WTC11 (cell line): ENCODE measurements around the gene GPR153. TPM values are rescaled to one million over a fixed set of nuclear protein-coding genes. Genes with fewer than 3 reads are reported as not detected.

Experiments
- ATAC-seq: fragments of 200-7000 bp; cut with Tn5 transposase; 2 replicates; pipeline ENCODE4 v1.10.0; 2021; ENCODE audit warnings: mild to moderate bottlenecking, moderate library complexity
- CTCF ChIA-PET: fragments of 300-600 bp; sonication (Branson Sonifier 250); formaldehyde crosslinking; loops from one replicate; lab custom pipeline; 2021; ENCODE audit warnings: antibody characterized with exemption; lab: Charles Lee
- POLR2A ChIA-PET: fragments of 350-600 bp; sonication (Branson Sonifier 250); formaldehyde crosslinking; loops from one replicate; lab custom pipeline; 2021; ENCODE audit warnings: antibody characterized with exemption; lab: Charles Lee
- DNase-seq: peaks from one replicate; pipeline ENCODE4 v3.0.0; 2021; ENCODE audit warnings: low spot score
- H3K27ac Mint-ChIP-seq: 2 replicates; pipeline ENCODE4 v1.8.0; 2021; ENCODE audit warnings: mixed read lengths
- H3K27me3 Mint-ChIP-seq: 2 replicates; pipeline ENCODE4 v1.8.0; 2021; ENCODE audit warnings: low read depth, mild to moderate bottlenecking, moderate library complexity, mixed read lengths
- H3K36me3 Mint-ChIP-seq: 2 replicates; pipeline ENCODE4 v1.8.0; 2021; ENCODE audit warnings: mixed read lengths
- H3K4me1 Mint-ChIP-seq: 2 replicates; pipeline ENCODE4 v1.8.0; 2022; ENCODE audit warnings: mixed read lengths
- H3K4me3 Mint-ChIP-seq: 2 replicates; pipeline ENCODE4 v1.8.0; 2021; ENCODE audit warnings: mild to moderate bottlenecking, moderate library complexity, mixed read lengths
- H3K9me3 Mint-ChIP-seq: 2 replicates; pipeline ENCODE4 v1.8.0; 2021; ENCODE audit warnings: mixed read lengths
- CBFB ChIP-seq: sonication (generic); formaldehyde crosslinking; IDR thresholded peaks from 2 replicates; pipeline ENCODE4 v1.8.1; 2022; ENCODE audit warnings: mild to moderate bottlenecking, low read depth, missing genetic modification reagents
- ESRRA ChIP-seq: sonication (generic); formaldehyde crosslinking; IDR thresholded peaks from 2 replicates; pipeline ENCODE4 v1.8.1; 2022; ENCODE audit warnings: mild to moderate bottlenecking, missing genetic modification reagents, borderline replicate concordance
- FOXJ3 ChIP-seq: sonication (generic); formaldehyde crosslinking; IDR thresholded peaks from 2 replicates; pipeline ENCODE4 v1.9.0; 2021; ENCODE audit warnings: missing genetic modification reagents, mild to moderate bottlenecking, borderline replicate concordance
- FOXK1 ChIP-seq: sonication (generic); formaldehyde crosslinking; IDR thresholded peaks from 2 replicates; pipeline ENCODE4 v1.8.0; 2022; ENCODE audit warnings: mild to moderate bottlenecking, moderate library complexity, missing genetic modification reagents
- GABPB1 ChIP-seq: sonication (generic); formaldehyde crosslinking; IDR thresholded peaks from 2 replicates; pipeline ENCODE4 v1.8.1; 2023; ENCODE audit warnings: mild to moderate bottlenecking, missing genetic modification reagents
- GTF2I ChIP-seq: fragments of 250-450 bp; sonication (Bioruptor Pico); conservative IDR thresholded peaks from 2 replicates; pipeline ENCODE4 v1.4.0; 2021; ENCODE audit warnings: mild to moderate bottlenecking
- IRF2 ChIP-seq: sonication (generic); formaldehyde crosslinking; IDR thresholded peaks from 2 replicates; pipeline ENCODE4 v1.8.0; 2022; ENCODE audit warnings: low read depth, missing genetic modification reagents, borderline replicate concordance
- KAT7 ChIP-seq: sonication (generic); formaldehyde crosslinking; IDR thresholded peaks from 2 replicates; pipeline ENCODE4 v1.8.1; 2023; ENCODE audit warnings: missing genetic modification reagents, mild to moderate bottlenecking, borderline replicate concordance
- OVOL2 ChIP-seq: fragments of 250-450 bp; sonication (Bioruptor Pico); IDR thresholded peaks from 2 replicates; pipeline ENCODE4 v1.9.0; 2021; ENCODE audit warnings: mild to moderate bottlenecking, borderline replicate concordance
- SMAD4 ChIP-seq: sonication (generic); formaldehyde crosslinking; IDR thresholded peaks from 2 replicates; pipeline ENCODE4 v1.8.0; 2022; ENCODE audit warnings: mild to moderate bottlenecking, missing genetic modification reagents
- ZNF423 ChIP-seq: fragments of 250-450 bp; sonication (Bioruptor Pico); IDR thresholded peaks from 2 replicates; pipeline ENCODE4 v2.1.2; 2022; ENCODE audit warnings: mild to moderate bottlenecking, moderate library complexity
- total RNA-seq: library from RNA; stranded (reverse); gene quantifications from 3 replicates; pipeline ENCODE4 v1.2.3, GENCODE V29; 2021
- TF ChIP-seq, protein P1 (sequence below): sonication (generic); formaldehyde crosslinking; conservative IDR thresholded peaks from 2 replicates; pipeline ENCODE4 v1.8.1; 2023; ENCODE audit warnings: mild to moderate bottlenecking, low read depth, missing genetic modification reagents, moderate library complexity
- TF ChIP-seq, protein P2 (sequence below): fragments of 250-450 bp; sonication (Bioruptor Pico); IDR thresholded peaks from 2 replicates; pipeline ENCODE4 v1.8.0; 2021; ENCODE audit warnings: mild to moderate bottlenecking
- TF ChIP-seq, protein P3 (sequence below): sonication (generic); formaldehyde crosslinking; IDR thresholded peaks from 2 replicates; pipeline ENCODE4 v1.8.0; 2022; ENCODE audit warnings: mild to moderate bottlenecking, missing genetic modification reagents
- TF ChIP-seq, protein P4 (sequence below): sonication (generic); formaldehyde crosslinking; IDR thresholded peaks from 2 replicates; pipeline ENCODE4 v1.8.1; 2023; ENCODE audit warnings: mild to moderate bottlenecking, missing genetic modification reagents
- TF ChIP-seq, protein P5 (sequence below): sonication (generic); formaldehyde crosslinking; IDR thresholded peaks from 2 replicates; pipeline ENCODE4 v1.8.1; 2023; ENCODE audit warnings: mild to moderate bottlenecking, missing genetic modification reagents, moderate library complexity

GPR153 gene
- total RNA-seq, 1 experiment from 2014 or later: 13.4 TPM

DNA sequence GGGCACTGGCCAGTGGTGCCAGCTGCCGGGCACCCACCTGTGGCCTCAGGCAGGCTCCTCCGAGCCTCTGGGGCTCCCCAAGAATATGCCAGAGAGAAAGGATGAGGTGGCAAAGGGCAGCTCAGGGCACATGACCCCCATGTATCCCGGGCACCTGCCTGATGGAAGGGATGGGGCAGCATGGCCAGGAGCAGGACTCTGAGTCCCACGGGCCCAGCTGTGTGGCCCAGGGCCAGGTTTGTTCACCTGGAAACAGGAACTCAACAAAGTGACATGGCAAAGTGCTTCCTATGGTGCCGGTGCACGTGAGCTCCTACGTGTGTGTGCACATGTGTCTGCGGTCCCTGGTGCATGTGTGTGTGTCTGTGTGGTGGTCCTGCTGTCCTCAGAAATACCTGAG, 9.5 kb upstream of the GPR153 start (continued):
- TF ChIP-seq, protein P1, sequence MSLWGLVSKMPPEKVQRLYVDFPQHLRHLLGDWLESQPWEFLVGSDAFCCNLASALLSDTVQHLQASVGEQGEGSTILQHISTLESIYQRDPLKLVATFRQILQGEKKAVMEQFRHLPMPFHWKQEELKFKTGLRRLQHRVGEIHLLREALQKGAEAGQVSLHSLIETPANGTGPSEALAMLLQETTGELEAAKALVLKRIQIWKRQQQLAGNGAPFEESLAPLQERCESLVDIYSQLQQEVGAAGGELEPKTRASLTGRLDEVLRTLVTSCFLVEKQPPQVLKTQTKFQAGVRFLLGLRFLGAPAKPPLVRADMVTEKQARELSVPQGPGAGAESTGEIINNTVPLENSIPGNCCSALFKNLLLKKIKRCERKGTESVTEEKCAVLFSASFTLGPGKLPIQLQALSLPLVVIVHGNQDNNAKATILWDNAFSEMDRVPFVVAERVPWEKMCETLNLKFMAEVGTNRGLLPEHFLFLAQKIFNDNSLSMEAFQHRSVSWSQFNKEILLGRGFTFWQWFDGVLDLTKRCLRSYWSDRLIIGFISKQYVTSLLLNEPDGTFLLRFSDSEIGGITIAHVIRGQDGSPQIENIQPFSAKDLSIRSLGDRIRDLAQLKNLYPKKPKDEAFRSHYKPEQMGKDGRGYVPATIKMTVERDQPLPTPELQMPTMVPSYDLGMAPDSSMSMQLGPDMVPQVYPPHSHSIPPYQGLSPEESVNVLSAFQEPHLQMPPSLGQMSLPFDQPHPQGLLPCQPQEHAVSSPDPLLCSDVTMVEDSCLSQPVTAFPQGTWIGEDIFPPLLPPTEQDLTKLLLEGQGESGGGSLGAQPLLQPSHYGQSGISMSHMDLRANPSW (CRISPR knock-in tag): no peak
- TF ChIP-seq, protein P2, sequence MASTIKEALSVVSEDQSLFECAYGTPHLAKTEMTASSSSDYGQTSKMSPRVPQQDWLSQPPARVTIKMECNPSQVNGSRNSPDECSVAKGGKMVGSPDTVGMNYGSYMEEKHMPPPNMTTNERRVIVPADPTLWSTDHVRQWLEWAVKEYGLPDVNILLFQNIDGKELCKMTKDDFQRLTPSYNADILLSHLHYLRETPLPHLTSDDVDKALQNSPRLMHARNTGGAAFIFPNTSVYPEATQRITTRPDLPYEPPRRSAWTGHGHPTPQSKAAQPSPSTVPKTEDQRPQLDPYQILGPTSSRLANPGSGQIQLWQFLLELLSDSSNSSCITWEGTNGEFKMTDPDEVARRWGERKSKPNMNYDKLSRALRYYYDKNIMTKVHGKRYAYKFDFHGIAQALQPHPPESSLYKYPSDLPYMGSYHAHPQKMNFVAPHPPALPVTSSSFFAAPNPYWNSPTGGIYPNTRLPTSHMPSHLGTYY (CRISPR knock-in tag): no peak
- TF ChIP-seq, protein P3, sequence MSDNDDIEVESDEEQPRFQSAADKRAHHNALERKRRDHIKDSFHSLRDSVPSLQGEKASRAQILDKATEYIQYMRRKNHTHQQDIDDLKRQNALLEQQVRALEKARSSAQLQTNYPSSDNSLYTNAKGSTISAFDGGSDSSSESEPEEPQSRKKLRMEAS: no peak
- TF ChIP-seq KAT7 (CRISPR knock-in tag) (no peak), CBFB (CRISPR knock-in tag) (no peak), IRF2 (CRISPR knock-in tag) (no peak), GTF2I (CRISPR knock-in tag) (no peak), GABPB1 (CRISPR knock-in tag) (no peak), ESRRA (no peak)
- TF ChIP-seq, all 79 proteins: peak for 0

DNA sequence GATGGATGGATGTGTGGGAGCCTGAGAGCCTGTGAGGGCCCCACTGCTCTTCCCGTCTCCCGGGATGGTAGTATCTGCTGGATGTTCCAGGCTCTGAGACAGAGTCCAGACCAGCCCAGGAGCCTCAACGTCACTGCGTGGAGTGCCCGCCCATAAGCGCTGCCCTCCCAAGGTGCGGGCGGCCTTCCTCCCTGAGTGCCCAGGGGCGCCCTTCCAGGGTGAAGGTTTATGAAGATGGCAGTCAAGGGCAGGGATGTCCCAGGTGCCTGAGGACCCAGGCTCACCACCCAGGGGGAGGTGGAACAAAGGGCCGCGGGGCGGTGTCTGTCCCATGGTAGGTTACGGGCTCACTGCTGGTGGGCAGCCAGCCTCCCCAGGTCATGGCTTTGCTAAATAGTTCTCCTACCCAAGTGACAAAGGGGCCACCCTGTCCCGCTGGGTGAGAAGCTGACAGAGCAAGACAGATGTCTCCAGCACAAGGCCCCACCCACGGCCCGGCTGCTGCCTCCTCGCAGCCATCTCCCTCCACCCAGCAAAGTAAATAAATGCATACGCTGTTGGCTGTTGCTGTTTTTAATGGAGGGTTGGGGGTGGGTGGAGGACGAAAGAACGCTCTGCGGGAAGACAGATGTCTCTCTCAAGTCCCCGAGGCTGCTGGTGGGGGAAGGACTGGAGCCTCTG, 9.0 kb upstream of the GPR153 start:
- Mint-ChIP-seq H3K36me3 (no peaks in the 10 kb centered on the region), H3K27me3 (no peaks in the 10 kb centered on the region), H3K9me3 (no peaks in the 10 kb centered on the region), H3K27ac (no peak overlapping the region), H3K4me1 (peaks cover 12% of the 10 kb centered on the region), H3K4me3 (no peak overlapping the region)
- TF ChIP-seq OVOL2 (CRISPR knock-in tag) (no peak), FOXK1 (CRISPR knock-in tag) (no peak), SMAD4 (CRISPR knock-in tag) (no peak)
- TF ChIP-seq, protein P4, sequence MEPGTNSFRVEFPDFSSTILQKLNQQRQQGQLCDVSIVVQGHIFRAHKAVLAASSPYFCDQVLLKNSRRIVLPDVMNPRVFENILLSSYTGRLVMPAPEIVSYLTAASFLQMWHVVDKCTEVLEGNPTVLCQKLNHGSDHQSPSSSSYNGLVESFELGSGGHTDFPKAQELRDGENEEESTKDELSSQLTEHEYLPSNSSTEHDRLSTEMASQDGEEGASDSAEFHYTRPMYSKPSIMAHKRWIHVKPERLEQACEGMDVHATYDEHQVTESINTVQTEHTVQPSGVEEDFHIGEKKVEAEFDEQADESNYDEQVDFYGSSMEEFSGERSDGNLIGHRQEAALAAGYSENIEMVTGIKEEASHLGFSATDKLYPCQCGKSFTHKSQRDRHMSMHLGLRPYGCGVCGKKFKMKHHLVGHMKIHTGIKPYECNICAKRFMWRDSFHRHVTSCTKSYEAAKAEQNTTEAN (CRISPR knock-in tag): no peak
- TF ChIP-seq, protein P5, sequence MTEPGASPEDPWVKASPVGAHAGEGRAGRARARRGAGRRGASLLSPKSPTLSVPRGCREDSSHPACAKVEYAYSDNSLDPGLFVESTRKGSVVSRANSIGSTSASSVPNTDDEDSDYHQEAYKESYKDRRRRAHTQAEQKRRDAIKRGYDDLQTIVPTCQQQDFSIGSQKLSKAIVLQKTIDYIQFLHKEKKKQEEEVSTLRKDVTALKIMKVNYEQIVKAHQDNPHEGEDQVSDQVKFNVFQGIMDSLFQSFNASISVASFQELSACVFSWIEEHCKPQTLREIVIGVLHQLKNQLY: no peak
- ChIA-PET CTCF (no interaction called here), POLR2A (no interaction called here)
- DNase-seq (no peak), ATAC-seq (no peak)

DNA sequence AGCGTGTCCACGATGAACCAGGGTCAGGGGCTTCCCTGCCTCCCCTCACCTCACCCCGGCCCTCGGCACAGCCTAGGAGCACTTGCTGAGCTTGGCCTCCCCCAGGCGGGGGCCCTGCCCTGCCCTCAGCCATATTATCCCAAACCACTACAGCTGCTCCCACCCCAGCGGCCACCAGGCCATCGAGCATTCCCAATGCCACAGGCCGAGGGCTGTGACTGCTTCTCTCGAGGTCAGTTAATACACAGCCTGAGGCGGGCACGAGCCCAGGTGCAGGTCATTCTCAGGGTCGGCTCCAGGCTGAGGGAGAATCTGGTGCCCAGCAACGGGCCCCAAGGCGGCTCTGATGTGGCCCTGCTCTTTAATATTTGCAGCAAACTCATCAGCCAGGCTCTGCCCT, 8.4 kb upstream of the GPR153 start:
- Mint-ChIP-seq H3K4me3 (no peak overlapping the region), H3K4me1 (peaks cover 12% of the 10 kb centered on the region), H3K27ac (no peak overlapping the region), H3K27me3 (no peaks in the 10 kb centered on the region), H3K36me3 (no peaks in the 10 kb centered on the region), H3K9me3 (no peaks in the 10 kb centered on the region)
- POLR2A ChIA-PET: interaction anchor here (1.2 kb wide), 1 partner anchor 21 kb away, joined by 3 read pairs; no protein-coding TSS in a partner anchor
- CTCF ChIA-PET: interaction anchor here (1.2 to 14.8 kb wide), 7 partner anchors 9 to 211 kb away, joined by 3 to 164 read pairs (median 5); no protein-coding TSS in a partner anchor
- TF ChIP-seq IRF2 (CRISPR knock-in tag): no peak
- no peak for TF ChIP-seq ZNF423
- no peak for TF ChIP-seq FOXJ3 (CRISPR knock-in tag)
- TF ChIP-seq KAT7 (CRISPR knock-in tag): no peak
- ATAC-seq (no peak), DNase-seq (no peak)
